ENCODE data around the gene B4GALNT2. TPM values are rescaled to one million over a fixed set of nuclear protein-coding genes. Genes with fewer than 3 reads are reported as not detected.

The B4GALNT2 gene
- total and polyA plus RNA-seq, 2 of the 8 experiments (the other 6 are each of a cell fraction or from before 2014, with no cell fraction given), result not detected

GRCh38 chr17:49090878-49091594 lies 41.5 kb upstream of the B4GALNT2 start (continued):
- TF ChIP-seq CHD7 (IDR thresholded peaks at IDR 0.05; ENCODE audit: insufficient replicate concordance, low read length), result no peak
- TF ChIP-seq EZH2 (IDR thresholded peaks at IDR 0.05; ENCODE audit: low read depth, low read length, severe bottlenecking), result no peak
- TF ChIP-seq KDM5A (IDR thresholded peaks at IDR 0.05; ENCODE audit: low read length), result no peak
- TF ChIP-seq FOSL1 (IDR thresholded peaks at IDR 0.05; ENCODE audit: insufficient read depth, low read depth, low read length), result no peak
- TF ChIP-seq SP2 (IDR thresholded peaks at IDR 0.05; ENCODE audit: low read length), result no peak
- no peak for TF ChIP-seq CHD1 (IDR thresholded peaks at IDR 0.05; ENCODE audit: low read depth, low read length)
- no peak for TF ChIP-seq HDAC2 (IDR thresholded peaks at IDR 0.05; ENCODE audit: borderline replicate concordance in 1 of 2, low read depth in 2 of 2, low read length in 2 of 2)
- no peak for TF ChIP-seq RAD21 (IDR thresholded peaks at IDR 0.05 in 1 of 2, conservative IDR thresholded peaks at IDR 0.05 in 1 of 2; ENCODE audit: low read depth in 2 of 2, low read length in 2 of 2)
- TF ChIP-seq NANOG (IDR thresholded peaks at IDR 0.05; ENCODE audit: insufficient read depth, low read depth, low read length, poor library complexity, severe bottlenecking), result no peak
- no peak for TF ChIP-seq SRF (IDR thresholded peaks at IDR 0.05; ENCODE audit: low read depth, low read length)
